ENCODE measurements around the gene GSE1. TPM values are rescaled to one million over a fixed set of nuclear protein-coding genes. Genes with fewer than 3 reads are reported as not detected.

Gene GSE1
- total and polyA plus RNA-seq, 2 experiments from 2014 or later: 27.9 to 43.5 TPM

DNA sequence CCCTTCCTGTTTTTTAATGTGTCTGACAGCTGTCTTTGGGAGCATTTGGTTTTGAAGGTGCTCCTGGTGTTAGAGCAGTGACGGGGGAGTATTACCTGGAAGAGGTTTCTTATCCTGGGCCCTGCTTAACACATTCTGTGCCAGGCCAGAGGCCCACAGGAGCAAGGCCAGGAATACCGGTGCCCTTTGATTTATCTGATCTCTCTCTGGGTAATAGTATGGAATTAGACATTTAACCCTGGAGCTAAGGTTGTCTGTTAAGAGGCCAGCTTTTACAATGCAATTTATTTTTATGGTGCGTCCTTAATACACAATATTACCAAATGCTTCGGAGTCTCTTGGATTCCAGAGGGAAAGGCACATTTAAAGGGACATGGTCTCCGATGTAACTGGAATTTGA is 37.2 kb upstream of the GSE1 start:
- DNase-seq (ENCODE audit: low spot score): no peak
- Histone ChIP-seq H3K36me3 (replicated peaks; ENCODE audit: insufficient read depth, low read depth) (no peaks in the 10 kb centered on the region), H3K27ac (no peak overlapping the region), H3K9me3 (ENCODE audit: low read depth) (no peaks in the 10 kb centered on the region), H3K4me1 (ENCODE audit: insufficient read depth) (peaks cover 56% of the 10 kb centered on the region), H3K4me2 (peak overlapping the region; percentile 27), H4K20me1 (ENCODE audit: insufficient read depth, poor library complexity, severe bottlenecking) (peaks cover 86% of the 10 kb centered on the region), H3K9me2 (replicated peaks; ENCODE audit: insufficient read depth) (no peaks in the 10 kb centered on the region), H3K27me3 (no peaks in the 10 kb centered on the region), H3K79me2 (peaks cover 99% of the 10 kb centered on the region), H2AFZ (no peak overlapping the region), H3K4me3 (no peak overlapping the region)
- 49% methylated on average over 5 of the region's 5 CpGs for WGBS (ENCODE audit: low lambda C conversion rate, missing lambda C conversion rate)
- no peak for TF ChIP-seq EZH2 (IDR thresholded peaks at IDR 0.05; ENCODE audit: borderline replicate concordance)
- TF ChIP-seq, protein P1, sequence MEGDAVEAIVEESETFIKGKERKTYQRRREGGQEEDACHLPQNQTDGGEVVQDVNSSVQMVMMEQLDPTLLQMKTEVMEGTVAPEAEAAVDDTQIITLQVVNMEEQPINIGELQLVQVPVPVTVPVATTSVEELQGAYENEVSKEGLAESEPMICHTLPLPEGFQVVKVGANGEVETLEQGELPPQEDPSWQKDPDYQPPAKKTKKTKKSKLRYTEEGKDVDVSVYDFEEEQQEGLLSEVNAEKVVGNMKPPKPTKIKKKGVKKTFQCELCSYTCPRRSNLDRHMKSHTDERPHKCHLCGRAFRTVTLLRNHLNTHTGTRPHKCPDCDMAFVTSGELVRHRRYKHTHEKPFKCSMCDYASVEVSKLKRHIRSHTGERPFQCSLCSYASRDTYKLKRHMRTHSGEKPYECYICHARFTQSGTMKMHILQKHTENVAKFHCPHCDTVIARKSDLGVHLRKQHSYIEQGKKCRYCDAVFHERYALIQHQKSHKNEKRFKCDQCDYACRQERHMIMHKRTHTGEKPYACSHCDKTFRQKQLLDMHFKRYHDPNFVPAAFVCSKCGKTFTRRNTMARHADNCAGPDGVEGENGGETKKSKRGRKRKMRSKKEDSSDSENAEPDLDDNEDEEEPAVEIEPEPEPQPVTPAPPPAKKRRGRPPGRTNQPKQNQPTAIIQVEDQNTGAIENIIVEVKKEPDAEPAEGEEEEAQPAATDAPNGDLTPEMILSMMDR (IDR thresholded peaks at IDR 0.05; ENCODE audit: poor library complexity): no peak
- no peak for TF ChIP-seq EZH2phosphoT487 (IDR thresholded peaks at IDR 0.05; ENCODE audit: low read depth, severe bottlenecking, unreplicated experiment)

DNA sequence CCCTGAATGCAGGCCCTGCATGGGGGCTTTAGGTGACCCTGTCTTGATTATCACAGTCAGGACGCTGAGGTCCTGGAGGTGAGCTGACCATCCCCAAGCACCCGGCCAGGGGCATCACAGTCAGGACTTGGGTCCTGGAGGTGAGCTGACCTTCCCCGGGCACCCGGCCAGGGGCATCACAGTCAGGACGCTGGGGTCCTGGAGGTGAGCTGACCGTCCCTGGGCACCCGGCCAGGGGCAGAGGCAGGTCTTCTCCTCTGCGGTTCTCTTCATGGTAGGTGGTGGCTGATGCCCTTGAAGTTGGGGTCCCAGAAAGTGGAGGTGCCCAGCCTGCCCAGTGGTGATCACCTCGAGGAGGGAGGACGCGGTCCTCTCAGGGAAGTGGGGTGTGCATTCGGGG is 36.2 kb upstream of the GSE1 start:
- H3K9me2 ChIP-seq (replicated peaks; ENCODE audit: insufficient read depth): no peaks in the 10 kb centered on the region
- no peak overlapping the region for H2AFZ ChIP-seq
- no peaks in the 10 kb centered on the region for H3K36me3 ChIP-seq (replicated peaks; ENCODE audit: insufficient read depth, low read depth)
- DNase-seq (ENCODE audit: low spot score): no peak
- H3K27ac ChIP-seq: no peak overlapping the region
- no peaks in the 10 kb centered on the region for H3K9me3 ChIP-seq (ENCODE audit: low read depth)
- TF ChIP-seq, protein P1 (IDR thresholded peaks at IDR 0.05; ENCODE audit: poor library complexity): no peak
- TF ChIP-seq EZH2phosphoT487 (IDR thresholded peaks at IDR 0.05; ENCODE audit: low read depth, severe bottlenecking, unreplicated experiment) (no peak), EZH2 (IDR thresholded peaks at IDR 0.05; ENCODE audit: borderline replicate concordance) (no peak)
- H3K27me3 ChIP-seq: no peaks in the 10 kb centered on the region
- H3K4me2 ChIP-seq: no peak overlapping the region
- H3K4me3 ChIP-seq: no peak overlapping the region
- peaks cover 85% of the 10 kb centered on the region for H4K20me1 ChIP-seq (ENCODE audit: insufficient read depth, poor library complexity, severe bottlenecking)
- peaks cover 60% of the 10 kb centered on the region for H3K4me1 ChIP-seq (ENCODE audit: insufficient read depth)
- 94% methylated on average over 12 of the region's 12 CpGs for WGBS (ENCODE audit: low lambda C conversion rate, missing lambda C conversion rate)
- peaks cover 99% of the 10 kb centered on the region for H3K79me2 ChIP-seq

DNA sequence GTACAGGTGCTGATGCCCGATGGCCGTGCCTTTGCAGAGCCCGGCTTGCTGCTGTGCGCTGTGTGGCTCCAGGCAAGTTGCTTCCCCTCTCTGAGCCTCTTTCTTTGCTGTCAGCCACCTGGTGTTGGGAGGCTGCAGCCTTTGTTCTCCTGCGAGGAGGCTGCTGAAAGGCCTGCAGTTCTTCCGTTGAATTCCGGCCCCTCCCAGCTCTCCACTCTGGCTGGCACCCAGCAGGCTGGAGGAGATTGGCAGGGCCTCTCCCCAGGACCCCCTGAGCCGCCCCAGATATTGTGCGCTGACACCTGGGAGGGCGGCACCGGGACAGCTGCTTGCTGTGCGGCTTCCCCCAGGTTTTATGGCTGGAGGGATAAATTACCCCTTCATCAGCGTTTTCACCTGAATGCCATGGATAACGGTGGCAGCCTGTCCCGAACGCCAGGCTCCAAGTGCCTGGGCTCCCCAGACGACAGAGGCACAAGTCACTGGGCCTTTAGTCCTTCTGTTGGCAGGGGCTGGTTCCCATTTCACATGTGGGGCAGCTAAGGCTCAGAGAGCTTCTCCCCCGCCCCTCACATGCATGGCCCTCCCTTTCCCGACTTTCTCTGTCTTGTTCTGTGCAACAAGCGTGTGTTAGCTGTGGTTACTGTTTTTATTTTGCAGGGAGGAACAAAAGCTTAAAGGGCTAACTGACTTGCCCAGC is 35.1 kb upstream of the GSE1 start:
- DNase-seq (ENCODE audit: low spot score): no peak
- H3K4me3 ChIP-seq: no peak overlapping the region
- no peaks in the 10 kb centered on the region for H3K9me3 ChIP-seq (ENCODE audit: low read depth)
- peaks cover 87% of the 10 kb centered on the region for H4K20me1 ChIP-seq (ENCODE audit: insufficient read depth, poor library complexity, severe bottlenecking)
- no peak for TF ChIP-seq EZH2 (IDR thresholded peaks at IDR 0.05; ENCODE audit: borderline replicate concordance)
- TF ChIP-seq, protein P1 (IDR thresholded peaks at IDR 0.05; ENCODE audit: poor library complexity): no peak
- H3K4me1 ChIP-seq (ENCODE audit: insufficient read depth): peaks cover 70% of the 10 kb centered on the region
- H3K27ac ChIP-seq: no peak overlapping the region
- 84% methylated on average over 20 of the region's 20 CpGs for WGBS (ENCODE audit: low lambda C conversion rate, missing lambda C conversion rate)
- H3K27me3 ChIP-seq: no peaks in the 10 kb centered on the region
- no peaks in the 10 kb centered on the region for H3K36me3 ChIP-seq (replicated peaks; ENCODE audit: insufficient read depth, low read depth)
- H2AFZ ChIP-seq: no peak overlapping the region
- no peak overlapping the region for H3K4me2 ChIP-seq
- peaks cover 99% of the 10 kb centered on the region for H3K79me2 ChIP-seq
- H3K9me2 ChIP-seq (replicated peaks; ENCODE audit: insufficient read depth): no peaks in the 10 kb centered on the region
